HepG2 (cell line): ENCODE measurements around the gene ELAPOR1. TPM values are rescaled to one million over a fixed set of nuclear protein-coding genes. Genes with fewer than 3 reads are reported as not detected.
A peak's percentile ranks its signal among the peaks of the same experiment; 100 is the strongest.

Source experiments
- ARNT ChIP-seq: fragments of 450-650 bp; IDR thresholded peaks from 2 replicates; pipeline ENCODE4 v1.6.1; 2017
- ATF1 ChIP-seq: IDR thresholded peaks from 2 replicates; pipeline ENCODE4 v1.6.1; 2016; ENCODE audit warnings: mild to moderate bottlenecking, control low read depth
- DR1 ChIP-seq: sonication (generic); formaldehyde crosslinking; IDR thresholded peaks from 2 replicates; pipeline ENCODE4 v1.8.0; 2021; ENCODE audit warnings: mild to moderate bottlenecking, missing genetic modification reagents, inconsistent platforms
- EEA1 ChIP-seq: sonication (generic); formaldehyde crosslinking; IDR thresholded peaks from 2 replicates; pipeline ENCODE4 v1.5.1; 2020; ENCODE audit warnings: mild to moderate bottlenecking, missing genetic modification reagents, borderline replicate concordance
- FOXJ3 ChIP-seq: sonication (generic); formaldehyde crosslinking; IDR thresholded peaks from 2 replicates; pipeline ENCODE4 v1.4.0; 2020; ENCODE audit warnings: missing genetic modification reagents, mild to moderate bottlenecking, borderline replicate concordance
- GFI1 ChIP-seq: sonication (generic); formaldehyde crosslinking; IDR thresholded peaks from 2 replicates; pipeline ENCODE4 v1.5.0; 2020; ENCODE audit warnings: missing genetic modification reagents, mild to moderate bottlenecking, borderline replicate concordance
- HDAC2 ChIP-seq: sonication (generic); formaldehyde crosslinking; IDR thresholded peaks from 2 replicates; pipeline ENCODE4 v1.4.0; 2020; ENCODE audit warnings: missing genetic modification reagents
- IRX3 ChIP-seq: sonication (generic); formaldehyde crosslinking; IDR thresholded peaks from 2 replicates; pipeline ENCODE4 v1.8.1; 2023; ENCODE audit warnings: mild to moderate bottlenecking, low read depth, missing genetic modification reagents, borderline replicate concordance
- JUN ChIP-seq: sonication (generic); formaldehyde crosslinking; IDR thresholded peaks from 2 replicates; pipeline ENCODE4 v1.4.0; 2020; ENCODE audit warnings: mild to moderate bottlenecking, missing genetic modification reagents
- KAT7 ChIP-seq: IDR thresholded peaks from 2 replicates; pipeline ENCODE4 v1.6.1; 2018; ENCODE audit warnings: borderline replicate concordance, missing compliant biosample characterization
- SKIL ChIP-seq: sonication (generic); formaldehyde crosslinking; IDR thresholded peaks from 2 replicates; pipeline ENCODE4 v1.8.0; 2022; ENCODE audit warnings: missing genetic modification reagents, mild to moderate bottlenecking, moderate library complexity, borderline replicate concordance
- TOPORS ChIP-seq: sonication (generic); formaldehyde crosslinking; IDR thresholded peaks from 2 replicates; pipeline ENCODE4 v1.8.0; 2023; ENCODE audit warnings: mild to moderate bottlenecking, missing genetic modification reagents
- ZBTB10 ChIP-seq: sonication (generic); formaldehyde crosslinking; IDR thresholded peaks from 2 replicates; pipeline ENCODE4 v1.4.0; 2020; ENCODE audit warnings: missing genetic modification reagents, borderline replicate concordance
- ZC3H13 ChIP-seq: sonication (generic); formaldehyde crosslinking; IDR thresholded peaks from 2 replicates; pipeline ENCODE4 v1.8.1; 2023; ENCODE audit warnings: mild to moderate bottlenecking, missing genetic modification reagents, moderate library complexity
- ZNF704 ChIP-seq: sonication (generic); formaldehyde crosslinking; IDR thresholded peaks from 2 replicates; pipeline ENCODE4 v1.8.1; 2023; ENCODE audit warnings: mild to moderate bottlenecking, inconsistent platforms, moderate library complexity, missing genetic modification reagents, borderline replicate concordance
- ZNF776 ChIP-seq: sonication (generic); formaldehyde crosslinking; IDR thresholded peaks from 2 replicates; pipeline ENCODE4 v1.4.0; 2020; ENCODE audit warnings: mild to moderate bottlenecking, missing genetic modification reagents
- polyA plus RNA-seq, 8 experiments: library from polyadenylated mRNA; depleted of rRNA in 3 of 8; stranded (reverse) in 7 of 8; unstranded in 1 of 8; fragments of >200 nt; fragmentation: Illumina TruSeq in 4 of 8; extraction: Trizol in 4 of 8; gene quantifications; 2 replicates each; pipeline versions ENCODE4 v1.2.1 to v1.2.3, GENCODE V29; 2011 to 2016; ENCODE audit warnings: low read depth in 4 of 8, missing spikeins in 1 of 8, mixed read lengths in 1 of 8; ENCODE audit not compliant: insufficient read depth in 1 of 8
- total RNA-seq, 5 experiments: library from RNA; depleted of rRNA; stranded (reverse); fragments of >200 nt; fragmentation: Illumina TruSeq; extraction: Trizol; gene quantifications; 2 replicates each; pipeline ENCODE4 v1.2.3, GENCODE V29; 2016; ENCODE audit warnings: low read depth in 1 of 5
- TF ChIP-seq, protein P1 (sequence below): sonication (generic); formaldehyde crosslinking; IDR thresholded peaks from 2 replicates; pipeline ENCODE4 v1.5.1; 2020; ENCODE audit warnings: mild to moderate bottlenecking, missing genetic modification reagents
- TF ChIP-seq, protein P2 (sequence below): sonication (generic); formaldehyde crosslinking; IDR thresholded peaks from 2 replicates; pipeline ENCODE4 v1.8.0; 2022; ENCODE audit warnings: missing genetic modification reagents, low read depth, mild to moderate bottlenecking, borderline replicate concordance

Gene ELAPOR1
- total and polyA plus RNA-seq, 2 of the 13 experiments (the other 11 are each of a cell fraction or from before 2014, with no cell fraction given), result 0.13 to 0.20 TPM

- TF ChIP-seq GFI1 (CRISPR knock-in tag) (peak; percentile 58; the same call in 1 of the 2 replicates), ZBTB10 (CRISPR knock-in tag) (0 out of 2 replicates have a peak, but pooled peaks have one; percentile 15), ZNF776 (CRISPR knock-in tag) (peak; percentile 95), EEA1 (CRISPR knock-in tag) (peak; percentile 89; the same call in 1 of the 2 replicates), TOPORS (CRISPR knock-in tag) (no peak; the same call in 1 of the 2 replicates), KAT7 (0 out of 2 replicates have a peak, but pooled peaks have one; percentile 44), ZC3H13 (peak; percentile 80; the same call in 1 of the 2 replicates), IRX3 (CRISPR knock-in tag) (peak; percentile 87; the same call in 1 of the 2 replicates), FOXJ3 (peak; percentile 69), SKIL (CRISPR knock-in tag) (no peak; the same call in 1 of the 2 replicates), ARNT (no peak), ZNF704 (CRISPR knock-in tag) (no peak; the same call in 1 of the 2 replicates), DR1 (CRISPR knock-in tag) (peak; percentile 99), HDAC2 (CRISPR knock-in tag) (peak; percentile 84), JUN (CRISPR knock-in tag) (peak; percentile 66; the same call in 1 of the 2 replicates), ATF1 (CRISPR knock-in tag) (no peak)
- TF ChIP-seq, protein P1, sequence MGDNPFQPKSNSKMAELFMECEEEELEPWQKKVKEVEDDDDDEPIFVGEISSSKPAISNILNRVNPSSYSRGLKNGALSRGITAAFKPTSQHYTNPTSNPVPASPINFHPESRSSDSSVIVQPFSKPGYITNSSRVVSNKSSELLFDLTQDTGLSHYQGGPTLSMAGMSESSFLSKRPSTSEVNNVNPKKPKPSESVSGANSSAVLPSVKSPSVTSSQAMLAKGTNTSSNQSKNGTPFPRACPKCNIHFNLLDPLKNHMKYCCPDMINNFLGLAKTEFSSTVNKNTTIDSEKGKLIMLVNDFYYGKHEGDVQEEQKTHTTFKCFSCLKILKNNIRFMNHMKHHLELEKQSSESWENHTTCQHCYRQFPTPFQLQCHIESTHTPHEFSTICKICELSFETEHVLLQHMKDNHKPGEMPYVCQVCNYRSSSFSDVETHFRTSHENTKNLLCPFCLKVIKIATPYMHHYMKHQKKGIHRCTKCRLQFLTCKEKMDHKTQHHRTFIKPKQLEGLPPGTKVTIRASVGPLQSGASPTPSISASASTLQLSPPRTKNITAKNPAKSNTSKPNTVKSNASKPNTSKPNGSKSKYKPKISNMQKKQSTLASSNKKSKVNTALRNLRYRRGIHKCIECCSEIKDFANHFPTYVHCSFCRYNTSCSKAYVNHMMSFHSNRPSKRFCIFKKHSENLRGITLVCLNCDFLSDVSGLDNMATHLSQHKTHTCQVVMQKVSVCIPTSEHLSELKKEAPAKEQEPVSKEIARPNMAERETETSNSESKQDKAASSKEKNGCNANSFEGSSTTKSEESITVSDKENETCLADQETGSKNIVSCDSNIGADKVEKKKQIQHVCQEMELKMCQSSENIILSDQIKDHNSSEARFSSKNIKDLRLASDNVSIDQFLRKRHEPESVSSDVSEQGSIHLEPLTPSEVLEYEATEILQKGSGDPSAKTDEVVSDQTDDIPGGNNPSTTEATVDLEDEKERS (CRISPR knock-in tag), result peak; percentile 63; the same call in 1 of the 2 replicates
- TF ChIP-seq, protein P2, sequence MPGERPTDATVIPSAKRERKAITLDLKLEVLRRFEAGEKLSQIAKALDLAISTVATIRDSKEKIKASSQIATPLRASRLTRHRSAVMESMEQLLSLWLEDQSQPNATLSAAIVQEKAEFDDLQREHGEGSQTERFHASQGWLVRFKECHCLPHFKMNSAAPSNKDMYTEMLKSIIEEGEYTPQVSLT (CRISPR knock-in tag), result peak; percentile 86; the same call in 1 of the 2 replicates
Observed at GRCh38 chr1:109099938-109100773, 13.8 kb upstream of the ELAPOR1 start (continued).
